ENCODE data around the gene ANKDD1A. TPM values are rescaled to one million over a fixed set of nuclear protein-coding genes. Genes with fewer than 3 reads are reported as not detected.

Gene ANKDD1A
- total RNA-seq, 4 donors from 2014 or later = 4.6 to 15.6 (median 8.5) TPM

- peak; percentile 80 for ATAC-seq
- peak in 3 of 4 experiments; percentile 85 to 94 (median 87) for TF ChIP-seq CTCF (IDR thresholded peaks at IDR 0.05)
- TF ChIP-seq EP300 (IDR thresholded peaks at IDR 0.05) = no peak
- no peak for TF ChIP-seq POLR2AphosphoS5 (IDR thresholded peaks at IDR 0.05)
- no peak for TF ChIP-seq POLR2A (IDR thresholded peaks at IDR 0.05)
- H3K4me1 ChIP-seq = peaks cover 0 to 14% (median 0%) of the 10 kb centered on the region in 3 donors
- peak overlapping the region; percentile 4 to 43 for H3K4me3 ChIP-seq
- no peaks in the 10 kb centered on the region for H3K36me3 ChIP-seq
- WGBS, 2 donors (ENCODE audit: low coverage in 1 of 2) = 13 to 25% methylated on average over 16 to 19 of the region's 30 CpGs
- peaks cover 0 to 16% (median 0%) of the 10 kb centered on the region in 3 donors for H3K9me3 ChIP-seq
- no peaks in the 10 kb centered on the region for H3K27me3 ChIP-seq
- peak overlapping the region in 2 of 4 donors; percentile 39 to 43 for H3K27ac ChIP-seq
Observed at GRCh38 chr15:64905119-64905831, 6.4 kb upstream of the ANKDD1A start.

GRCh38 chr15:64905941-64906340 is 5.8 kb upstream of the ANKDD1A start:
- peaks cover 0 to 10% (median 0%) of the 10 kb centered on the region in 3 donors for H3K9me3 ChIP-seq
- ATAC-seq = no peak
- H3K4me3 ChIP-seq = no peak overlapping the region
- peaks cover 0 to 16% (median 0%) of the 10 kb centered on the region in 3 donors for H3K4me1 ChIP-seq
- no peaks in the 10 kb centered on the region for H3K36me3 ChIP-seq
- no peak for TF ChIP-seq EP300 (IDR thresholded peaks at IDR 0.05)
- TF ChIP-seq POLR2AphosphoS5 (IDR thresholded peaks at IDR 0.05) = no peak
- TF ChIP-seq CTCF (IDR thresholded peaks at IDR 0.05) = no peak
- no peak for TF ChIP-seq POLR2A (IDR thresholded peaks at IDR 0.05)
- H3K27me3 ChIP-seq = no peaks in the 10 kb centered on the region
- peak overlapping the region in 1 of 4 donors; percentile 39 for H3K27ac ChIP-seq
- WGBS, 2 donors (ENCODE audit: low coverage in 1 of 2) = 92% methylated on average over 5 of the region's 9 CpGs; no CpG with 5 or more reads in 1 of the 2 donors

- no peaks in the 10 kb centered on the region for H3K27me3 ChIP-seq
- 94% methylated on average over 2 of the region's 3 CpGs; no CpG with 5 or more reads in 1 of the 2 donors for WGBS, 2 donors (ENCODE audit: low coverage in 1 of 2)
- TF ChIP-seq POLR2A (IDR thresholded peaks at IDR 0.05) (no peak), CTCF (IDR thresholded peaks at IDR 0.05) (no peak), POLR2AphosphoS5 (IDR thresholded peaks at IDR 0.05) (no peak), EP300 (IDR thresholded peaks at IDR 0.05) (no peak)
- H3K4me1 ChIP-seq = peaks cover 0 to 21% (median 0%) of the 10 kb centered on the region in 3 donors
- H3K36me3 ChIP-seq = no peaks in the 10 kb centered on the region
- peaks cover 0 to 5% (median 0%) of the 10 kb centered on the region in 3 donors for H3K9me3 ChIP-seq
- ATAC-seq = peak; percentile 13
- no peak overlapping the region for H3K4me3 ChIP-seq
- H3K27ac ChIP-seq = no peak overlapping the region
Observed at GRCh38 chr15:64906402-64906801, 5.3 kb upstream of the ANKDD1A start.

- no peak for ATAC-seq
- 44 to 50% methylated on average over 1 of the region's 1 CpG for WGBS, 2 donors (ENCODE audit: low coverage in 1 of 2)
- Histone ChIP-seq H3K4me1 (peaks cover 0 to 37% (median 4%) of the 10 kb centered on the region in 3 donors), H3K27me3 (no peaks in the 10 kb centered on the region), H3K4me3 (no peak overlapping the region), H3K36me3 (no peaks in the 10 kb centered on the region), H3K27ac (no peak overlapping the region), H3K9me3 (no peaks in the 10 kb centered on the region)
- TF ChIP-seq EP300 (IDR thresholded peaks at IDR 0.05) = no peak
- no peak for TF ChIP-seq POLR2A (IDR thresholded peaks at IDR 0.05)
- no peak for TF ChIP-seq CTCF (IDR thresholded peaks at IDR 0.05)
- TF ChIP-seq POLR2AphosphoS5 (IDR thresholded peaks at IDR 0.05) = no peak
Observed at GRCh38 chr15:64907991-64908390, 3.7 kb upstream of the ANKDD1A start.

- TF ChIP-seq POLR2AphosphoS5 (IDR thresholded peaks at IDR 0.05) = no peak
- no peak for TF ChIP-seq CTCF (IDR thresholded peaks at IDR 0.05)
- TF ChIP-seq POLR2A (IDR thresholded peaks at IDR 0.05) = no peak
- TF ChIP-seq EP300 (IDR thresholded peaks at IDR 0.05) = no peak
- ATAC-seq = no peak
Observed at GRCh38 chr15:64909546-64909945, 2.2 kb upstream of the ANKDD1A start.

More at GRCh38 chr15:64909546-64909945, 2.2 kb upstream of the ANKDD1A start:
- Histone ChIP-seq H3K9me3 (no peaks in the 10 kb centered on the region), H3K4me1 (peaks cover 0 to 40% (median 4%) of the 10 kb centered on the region in 3 donors), H3K4me3 (no peak overlapping the region), H3K27ac (no peak overlapping the region), H3K36me3 (no peaks in the 10 kb centered on the region), H3K27me3 (no peaks in the 10 kb centered on the region)
- WGBS, 2 donors (ENCODE audit: low coverage in 1 of 2) = 74 to 89% methylated on average over 3 of the region's 3 CpGs
